HTERT RPE-1 (cell line): ENCODE data around the gene EPX.

Source experiments
- in situ Hi-C: fragments of 300-500 bp; cut with MboI; formaldehyde crosslinking; loops from 4 replicates; pipeline ENCODE4 v1.14.3; 2020; ENCODE audit warnings: low sequenced_read_pairs

EPX gene

GRCh38 chr17:58184986-58185761 is 7.4 kb upstream of the EPX start:
- in situ Hi-C loops: no loop called here

DNA sequence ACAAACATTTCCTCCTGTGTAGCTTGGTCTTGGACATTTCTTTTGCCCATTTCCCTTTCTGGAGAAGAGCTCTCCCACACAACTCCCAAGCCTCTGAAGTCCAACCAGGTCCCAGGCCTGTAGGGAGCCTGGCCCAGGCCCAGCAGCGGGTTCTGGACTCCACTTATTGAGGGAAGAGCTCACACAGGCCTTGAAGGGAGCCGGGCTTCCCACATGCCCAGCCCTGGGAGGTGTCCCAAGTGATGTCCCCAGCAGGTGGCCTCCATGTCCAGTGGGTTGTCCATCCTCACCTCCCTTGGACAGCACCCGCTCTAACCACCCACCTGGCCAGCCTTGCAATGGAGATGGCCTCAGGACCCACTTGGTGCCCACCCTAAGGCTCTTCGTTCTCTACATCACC is 5.9 kb upstream of the EPX start:
- in situ Hi-C loops: no loop called here

DNA sequence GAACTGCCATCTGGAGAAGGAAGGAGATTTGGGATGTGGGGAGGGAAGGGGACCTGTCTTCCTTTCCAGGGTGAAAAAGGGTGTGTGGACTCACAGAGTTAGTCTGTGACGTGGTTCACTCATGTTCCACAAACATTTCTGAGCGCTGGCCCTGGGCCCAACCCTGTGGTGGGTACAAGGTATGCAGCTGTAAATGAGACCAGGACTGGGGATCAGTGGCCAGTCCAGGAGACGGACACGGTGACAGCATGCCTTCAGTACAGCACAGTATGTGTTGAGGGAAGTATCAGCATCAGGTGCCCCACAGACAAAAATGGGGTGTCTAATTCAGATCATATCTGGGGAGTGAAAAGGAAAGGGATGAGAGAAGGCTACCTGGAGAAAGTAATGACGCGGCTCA is 5.5 kb upstream of the EPX start:
- in situ Hi-C loops: no loop called here

- in situ Hi-C loops: no loop called here
Observed at GRCh38 chr17:58187675-58188074, 4.9 kb upstream of the EPX start.

DNA sequence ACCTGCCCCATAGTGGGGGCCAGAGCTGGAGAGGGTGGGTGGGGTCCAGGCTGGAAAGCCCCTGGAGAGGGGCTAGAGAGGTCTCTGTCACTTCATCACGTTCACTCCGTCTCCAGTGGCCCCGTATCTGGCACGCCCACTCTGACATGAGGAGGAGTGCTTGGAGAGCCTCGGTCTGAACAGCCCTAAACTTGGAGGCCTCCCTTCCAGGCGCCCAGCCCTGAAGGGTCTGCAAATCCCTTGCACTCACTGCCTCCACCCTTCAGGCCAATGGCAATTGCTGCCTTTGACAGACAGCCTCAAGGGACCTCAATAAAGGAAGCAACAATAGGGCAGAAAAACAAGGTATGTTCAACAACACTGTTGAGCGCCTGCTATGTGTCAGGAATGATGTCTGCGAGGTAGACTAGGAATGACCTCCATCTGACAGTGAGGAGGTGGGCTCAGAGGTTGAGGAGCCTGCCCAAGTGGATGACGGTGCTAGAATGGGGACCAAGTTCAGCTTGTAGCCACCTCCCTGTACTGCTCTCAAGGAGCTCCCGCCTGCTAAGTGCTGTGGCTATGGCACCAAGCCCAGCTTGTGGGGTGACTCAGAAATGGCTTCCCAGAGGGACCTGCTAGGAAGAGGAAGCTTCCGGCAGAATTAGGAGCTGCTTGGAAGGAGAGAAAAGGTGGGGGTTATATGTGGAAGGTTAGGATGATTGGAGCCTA is 2.9 kb upstream of the EPX start:
- in situ Hi-C loops: no loop called here

DNA sequence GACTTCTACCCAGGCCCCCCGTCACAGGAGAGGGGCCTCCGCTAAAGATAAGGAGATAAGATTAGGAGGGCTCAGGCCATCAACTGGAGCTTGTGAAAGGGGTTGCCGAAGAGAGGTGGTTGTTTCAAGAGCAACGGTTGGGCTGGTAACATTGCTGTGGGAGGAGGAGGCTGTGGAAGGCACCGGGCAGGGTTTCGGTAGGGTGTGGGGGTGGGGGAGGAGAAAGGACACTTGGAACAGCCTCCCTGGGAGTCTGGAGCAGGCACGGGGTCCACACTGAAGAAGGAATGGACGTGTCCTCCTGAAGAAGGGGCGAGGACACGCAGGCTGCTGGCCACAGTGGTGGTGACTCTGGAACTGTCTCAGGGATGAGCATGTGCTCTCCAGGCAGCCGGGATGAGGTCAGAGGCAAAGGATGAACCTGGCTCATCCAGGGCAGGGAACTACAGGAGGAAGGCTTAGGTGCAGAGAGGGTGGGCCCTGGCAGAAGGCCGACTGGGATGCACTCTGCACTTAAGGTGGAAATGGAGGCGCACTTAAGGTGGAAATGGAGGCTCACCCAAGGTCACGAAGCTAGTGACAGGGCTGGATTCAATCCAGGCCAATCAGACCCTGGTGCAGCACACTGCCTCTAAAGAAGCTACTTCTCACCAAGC is 1.2 kb upstream of the EPX start:
- in situ Hi-C loops: no loop called here

DNA sequence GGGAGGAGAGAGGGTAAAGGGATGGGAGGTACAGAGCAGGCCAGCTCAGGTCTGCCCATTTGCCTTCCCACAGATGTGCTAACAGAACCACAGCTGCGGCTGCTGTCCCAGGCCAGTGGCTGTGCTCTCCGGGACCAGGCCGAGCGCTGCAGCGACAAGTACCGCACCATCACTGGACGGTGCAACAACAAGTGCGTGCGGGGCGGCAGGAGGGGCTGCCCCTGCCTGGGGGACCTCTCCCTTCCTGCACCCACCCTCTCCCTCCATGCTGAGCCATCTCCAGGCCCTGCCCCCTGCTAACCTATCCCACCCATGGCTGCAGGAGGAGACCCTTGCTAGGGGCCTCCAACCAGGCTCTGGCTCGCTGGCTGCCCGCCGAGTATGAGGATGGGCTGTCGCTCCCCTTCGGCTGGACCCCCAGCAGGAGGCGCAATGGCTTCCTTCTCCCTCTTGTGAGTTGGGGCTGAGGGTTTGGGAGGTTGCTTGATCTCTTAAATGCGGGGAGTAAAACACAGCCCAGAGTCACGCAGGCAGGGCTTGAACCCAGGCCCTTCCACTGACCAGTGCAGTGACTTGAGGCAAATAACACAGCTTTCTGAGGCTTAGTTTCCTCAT is 1.2 kb downstream of the EPX start:
- in situ Hi-C loops: no loop called here

DNA sequence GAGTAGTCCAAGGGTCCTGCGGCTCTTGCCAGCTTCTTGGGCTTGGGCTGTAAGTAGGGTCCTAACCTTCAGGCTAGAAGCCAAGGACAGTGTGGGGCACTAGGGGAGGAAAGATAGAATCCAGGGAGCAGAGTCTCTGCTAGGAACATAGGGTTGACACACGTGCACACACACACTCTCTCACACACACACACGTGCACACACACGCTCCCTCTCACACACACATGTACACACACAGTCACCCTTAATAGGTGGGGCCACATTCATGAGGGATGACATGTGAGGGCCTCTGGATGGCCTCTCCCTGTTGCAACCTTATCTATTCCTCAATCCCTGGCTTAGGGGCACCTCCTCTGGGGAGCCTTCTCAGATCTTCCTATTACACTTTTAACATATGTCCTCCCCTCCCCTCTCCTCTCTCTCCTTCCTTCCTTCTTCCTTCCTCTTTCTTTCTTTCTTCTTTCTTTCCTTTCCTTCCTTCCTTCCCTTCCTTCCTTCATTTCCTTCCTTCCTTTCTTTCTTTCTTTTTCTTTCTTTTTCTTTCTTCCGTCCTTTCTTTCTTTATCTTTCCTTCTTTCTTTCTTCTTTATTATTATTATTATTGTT is 3.1 kb downstream of the EPX start:
- in situ Hi-C loops: no loop called here

GRCh38 chr17:58196610-58197009 is 4.1 kb downstream of the EPX start:
- in situ Hi-C loops: no loop called here

GRCh38 chr17:58200024-58200633 is 7.6 kb downstream of the EPX start:
- in situ Hi-C loops: no loop called here

- in situ Hi-C loops: no loop called here
Observed at GRCh38 chr17:58202859-58203258, 10.3 kb downstream of the EPX start.

DNA sequence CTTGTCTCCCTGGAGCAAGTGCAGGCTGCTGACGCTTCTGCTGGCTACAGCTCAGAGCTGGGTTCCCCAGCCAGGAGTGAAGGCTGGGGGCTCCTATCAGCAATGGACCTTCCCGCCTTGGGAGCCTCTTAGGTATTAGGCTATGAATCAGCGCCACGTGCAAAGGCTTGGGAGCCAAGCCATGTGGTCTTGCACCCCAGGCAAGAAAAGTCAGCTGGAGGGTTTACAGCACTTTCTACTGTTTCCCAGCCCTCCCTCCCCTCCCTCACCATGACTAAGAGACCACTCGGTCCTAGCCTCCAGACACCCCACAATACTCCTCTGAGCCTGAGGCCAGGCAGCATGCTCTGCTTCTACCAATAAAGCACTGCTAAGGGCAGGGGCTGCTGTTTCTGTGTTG is 12.3 kb downstream of the EPX start:
- in situ Hi-C loops: no loop called here

DNA sequence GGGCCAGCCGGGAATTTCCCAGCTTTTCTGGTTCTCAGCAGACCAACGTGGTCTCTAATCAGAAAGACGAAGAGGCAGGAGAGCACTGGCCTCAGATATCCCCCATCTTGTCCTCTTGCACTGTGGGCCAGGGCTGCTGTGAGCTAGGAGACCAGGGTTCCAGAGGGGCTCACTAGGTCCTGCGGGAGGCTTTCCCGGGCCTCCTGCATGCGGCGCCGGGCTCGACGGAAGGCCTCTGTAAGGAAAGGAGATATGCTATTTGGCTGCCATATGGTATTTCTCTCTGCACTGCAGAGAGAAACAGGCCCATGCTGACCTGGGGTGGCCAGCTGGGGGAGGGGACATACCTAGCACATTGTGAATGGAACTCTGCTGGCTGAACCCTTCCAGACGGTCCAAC is 13.4 kb downstream of the EPX start:
- in situ Hi-C loops: no loop called here

DNA sequence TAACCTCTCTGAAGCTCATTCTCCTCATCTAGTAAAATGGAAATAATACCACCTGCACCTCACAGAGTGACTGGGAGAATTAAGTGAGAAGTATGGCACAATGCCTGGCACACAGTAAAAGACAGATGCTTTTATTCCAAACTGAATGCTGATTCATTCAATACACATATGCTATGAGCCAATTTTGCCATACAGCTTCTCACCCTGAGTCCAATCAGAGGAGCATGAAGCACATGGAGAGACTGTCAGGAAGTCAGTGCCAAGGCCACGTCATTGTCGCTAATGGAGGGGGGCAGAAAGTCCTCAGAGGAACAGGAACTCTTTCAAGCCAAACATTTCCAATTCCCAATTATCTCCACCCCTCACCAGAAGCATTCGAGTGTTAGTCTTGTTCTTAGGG is 14.9 kb downstream of the EPX start:
- in situ Hi-C loops: no loop called here

GRCh38 chr17:58208344-58208743 is 15.8 kb downstream of the EPX start:
- in situ Hi-C loops: no loop called here

GRCh38 chr17:58210922-58211321 is 18.4 kb downstream of the EPX start:
- in situ Hi-C loops: no loop called here

GRCh38 chr17:58215685-58216084 is 23.2 kb downstream of the EPX start:
- in situ Hi-C loops: no loop called here

DNA sequence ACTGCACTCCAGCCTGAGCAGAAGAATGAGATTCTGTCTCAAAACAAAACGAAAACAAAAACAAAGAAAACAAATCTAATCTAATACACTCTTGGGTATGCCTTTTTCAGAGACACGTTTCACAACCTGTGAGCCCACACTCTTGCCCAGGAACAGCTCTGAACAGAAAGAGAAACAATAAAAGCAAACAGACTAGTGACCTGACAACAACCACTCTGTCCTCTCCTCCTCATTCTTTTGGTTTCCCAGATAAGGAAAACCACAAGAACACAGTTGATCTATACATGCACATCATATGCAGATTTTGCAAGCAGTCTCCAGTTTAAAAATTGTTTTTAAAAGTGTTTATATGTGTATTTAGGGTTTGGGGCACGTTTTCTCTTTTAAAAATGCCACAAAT is 25.2 kb downstream of the EPX start:
- in situ Hi-C loops: no loop called here

DNA sequence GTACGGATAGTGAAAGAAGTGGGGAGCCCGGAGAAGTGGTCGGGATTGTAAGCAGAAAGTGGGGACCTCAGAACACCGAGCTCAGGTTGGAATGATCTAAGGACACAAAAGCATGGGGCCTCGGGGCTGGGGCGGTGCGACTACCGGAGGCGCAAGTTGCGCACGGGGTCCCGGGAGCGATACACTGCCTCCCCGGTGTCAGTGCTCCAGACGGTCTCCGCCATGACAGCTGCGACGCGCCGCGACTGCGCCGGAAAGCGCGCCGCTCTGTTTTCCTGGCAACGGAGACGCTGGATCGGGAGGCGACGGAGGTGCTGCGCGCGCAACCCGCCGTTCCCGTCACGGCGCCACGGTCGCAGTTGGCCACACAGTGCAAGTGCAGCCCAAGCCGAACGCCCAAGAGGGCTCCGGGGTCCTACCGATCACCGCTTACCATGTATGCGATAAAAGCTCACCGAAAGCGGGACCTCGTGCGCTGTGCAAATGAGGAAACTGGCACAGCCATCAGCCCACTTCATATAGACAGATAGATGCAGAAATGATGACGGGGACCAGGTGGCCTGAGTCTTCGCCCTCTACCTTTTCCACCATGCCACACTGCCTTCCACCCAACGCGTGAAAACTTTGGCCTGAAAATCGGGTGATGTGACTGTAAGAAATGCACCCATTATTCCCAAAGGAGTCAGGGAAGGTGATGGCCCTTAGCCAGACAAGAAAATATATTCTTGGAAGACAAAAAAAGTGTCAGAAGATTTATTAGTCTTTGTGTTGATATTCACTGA is 26.7 kb downstream of the EPX start, which contains the start of gene MKS1:
TSS of gene MKS1 (minus strand) at position 249 of the 782 bp plus-strand sequence. CDS start at position 224, 25 bp downstream.
- in situ Hi-C loops: no loop called here

DNA sequence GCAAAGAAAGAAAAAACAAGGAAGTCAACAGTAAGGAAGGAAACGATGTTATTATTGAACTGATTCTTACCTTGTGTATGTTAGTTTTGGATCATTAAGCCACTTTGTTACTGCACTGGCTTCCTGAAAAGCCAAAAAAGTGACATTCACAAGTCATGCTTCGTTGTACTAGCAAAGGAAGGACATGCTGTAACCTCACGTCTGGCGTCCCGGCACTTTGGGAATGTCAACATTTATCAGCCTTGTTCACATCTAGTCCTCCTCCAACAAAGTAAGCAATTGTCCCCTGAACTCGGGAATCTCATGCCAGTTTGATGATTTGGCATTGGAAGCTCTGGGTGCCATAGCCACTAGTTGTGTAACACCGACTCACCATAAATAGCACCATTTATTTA is 27.3 kb downstream of the EPX start:
- in situ Hi-C loops: no loop called here
